K562 (cell line): ENCODE results near the gene KIF3B. TPM values are rescaled to one million over a fixed set of nuclear protein-coding genes. Genes with fewer than 3 reads are reported as not detected.
A peak's percentile ranks its signal among the peaks of the same experiment; 100 is the strongest.

Experiments used
- BACH1 ChIP-seq: fragments of 200-800 bp; sonication (Bioruptor generic); IDR thresholded peaks from 2 replicates; pipeline ENCODE4 v1.6.1; 2016; ENCODE audit warnings: missing genetic modification characterization, missing compliant biosample characterization
- BRF2 ChIP-seq: IDR thresholded peaks from 3 replicates; pipeline ENCODE4 v1.6.1; 2011; ENCODE audit warnings: borderline replicate concordance, mild to moderate bottlenecking; ENCODE audit not compliant: insufficient read length, insufficient read depth
- HDAC1 ChIP-seq, 2 experiments: fragments of 450-650 bp; IDR thresholded peaks; 2 replicates each; pipeline ENCODE4 v1.6.1; 2016 to 2017; ENCODE audit warnings: inconsistent platforms in 1 of 2, mild to moderate bottlenecking in 1 of 2, moderate library complexity in 1 of 2
- HDGF ChIP-seq: fragments of 450-650 bp; IDR thresholded peaks from 2 replicates; pipeline ENCODE4 v1.6.1; 2016
- HNRNPUL1 ChIP-seq: fragments of 200-400 bp; formaldehyde crosslinking; IDR thresholded peaks from 2 replicates; pipeline ENCODE4 v1.6.1; 2017; ENCODE audit warnings: low read length
- KAT7 ChIP-seq: sonication (generic); formaldehyde crosslinking; IDR thresholded peaks from 2 replicates; pipeline ENCODE4 v1.8.0; 2022; ENCODE audit warnings: missing genetic modification reagents, mild to moderate bottlenecking, borderline replicate concordance
- LCOR ChIP-seq: sonication (generic); formaldehyde crosslinking; IDR thresholded peaks from 2 replicates; pipeline ENCODE4 v1.8.0; 2022; ENCODE audit warnings: mild to moderate bottlenecking, missing genetic modification reagents
- MCM7 ChIP-seq, 2 experiments: fragments of 450-650 bp; IDR thresholded peaks; 2 replicates each; pipeline ENCODE4 v1.6.1; 2016 to 2018
- POLR2H ChIP-seq: IDR thresholded peaks from 2 replicates; pipeline ENCODE4 v1.6.1; 2016; ENCODE audit warnings: missing genetic modification characterization, low read depth, mild to moderate bottlenecking, control low read depth, missing compliant biosample characterization, moderate library complexity
- PTRF ChIP-seq: fragments of 450-650 bp; IDR thresholded peaks from 2 replicates; pipeline ENCODE4 v1.6.1; 2016; ENCODE audit warnings: mild to moderate bottlenecking, missing genetic modification characterization, missing compliant biosample characterization
- RB1 ChIP-seq: fragments of 450-650 bp; IDR thresholded peaks from 2 replicates; pipeline ENCODE4 v1.6.1; 2017; ENCODE audit warnings: low read depth, mild to moderate bottlenecking
- RBM34 ChIP-seq: fragments of 200-400 bp; formaldehyde crosslinking; IDR thresholded peaks from 2 replicates; pipeline ENCODE4 v1.6.1; 2018; ENCODE audit warnings: low read length, borderline replicate concordance; ENCODE audit not compliant: insufficient read depth
- SAFB ChIP-seq: fragments of 200-400 bp; formaldehyde crosslinking; IDR thresholded peaks from 2 replicates; pipeline ENCODE4 v1.6.1; 2017; ENCODE audit warnings: low read depth, low read length, borderline replicate concordance
- SMARCB1 ChIP-seq: IDR thresholded peaks from 2 replicates; pipeline ENCODE4 v1.6.1; 2011; ENCODE audit warnings: improper control_type of control experiment, low read depth; ENCODE audit not compliant: insufficient read length
- TSHZ1 ChIP-seq: fragments of 250-450 bp; sonication (Bioruptor Pico); IDR thresholded peaks from 2 replicates; pipeline ENCODE4 v1.4.0; 2020; ENCODE audit warnings: mild to moderate bottlenecking, moderate library complexity
- ZBTB1 ChIP-seq: sonication (generic); formaldehyde crosslinking; IDR thresholded peaks from 2 replicates; pipeline ENCODE4 v1.8.1; 2023; ENCODE audit warnings: missing genetic modification reagents, low read depth, mild to moderate bottlenecking, borderline replicate concordance
- ZBTB17 ChIP-seq: fragments of 450-650 bp; formaldehyde crosslinking; IDR thresholded peaks from 2 replicates; pipeline ENCODE4 v1.4.0; 2020; ENCODE audit warnings: mild to moderate bottlenecking
- ZNF785 ChIP-seq: fragments of 250-450 bp; sonication (Bioruptor Pico); IDR thresholded peaks from 2 replicates; pipeline ENCODE4 v1.4.0; 2020; ENCODE audit warnings: mild to moderate bottlenecking
- ZSCAN29 ChIP-seq: fragments of 450-650 bp; IDR thresholded peaks from 2 replicates; pipeline ENCODE4 v1.6.1; 2017
- polyA plus RNA-seq, 8 experiments: library from polyadenylated mRNA; depleted of rRNA in 4 of 8; stranded (reverse) in 5 of 8; unstranded in 3 of 8; fragments of >200 nt; fragmentation: Nextera tagmentation in 2 of 8; fragmentation: Illumina TruSeq in 1 of 8; extraction: Ambion mirVana in 2 of 8; extraction: Trizol in 1 of 8; gene quantifications; 2 replicates each; pipeline versions ENCODE4 v1.2.1 to v1.2.3, GENCODE V29; 2011 to 2014; ENCODE audit warnings: inconsistent platforms in 1 of 8, missing spikeins in 1 of 8
- total RNA-seq, 7 experiments: library from RNA; depleted of rRNA in 6 of 7; stranded (reverse); fragments of >200 nt in 6 of 7; fragmentation: Illumina TruSeq in 2 of 7; extraction: Trizol in 2 of 7; gene quantifications; 2 replicates each; pipeline versions ENCODE4 v1.2.1 to v1.2.3, GENCODE V29; 2011 to 2021; ENCODE audit warnings: low replicate concordance in 1 of 7
- TF ChIP-seq, protein P1 (sequence below): fragments of 450-650 bp; IDR thresholded peaks from 2 replicates; pipeline ENCODE4 v1.7.1; 2018; ENCODE audit warnings: mild to moderate bottlenecking, low read depth; ENCODE audit not compliant: partially characterized antibody

Gene KIF3B
- total and polyA plus RNA-seq, 9 of the 15 experiments (the other 6 are each of a cell fraction or from before 2014, with no cell fraction given) = 2.9 to 12.3 (median 8.6) TPM

DNA sequence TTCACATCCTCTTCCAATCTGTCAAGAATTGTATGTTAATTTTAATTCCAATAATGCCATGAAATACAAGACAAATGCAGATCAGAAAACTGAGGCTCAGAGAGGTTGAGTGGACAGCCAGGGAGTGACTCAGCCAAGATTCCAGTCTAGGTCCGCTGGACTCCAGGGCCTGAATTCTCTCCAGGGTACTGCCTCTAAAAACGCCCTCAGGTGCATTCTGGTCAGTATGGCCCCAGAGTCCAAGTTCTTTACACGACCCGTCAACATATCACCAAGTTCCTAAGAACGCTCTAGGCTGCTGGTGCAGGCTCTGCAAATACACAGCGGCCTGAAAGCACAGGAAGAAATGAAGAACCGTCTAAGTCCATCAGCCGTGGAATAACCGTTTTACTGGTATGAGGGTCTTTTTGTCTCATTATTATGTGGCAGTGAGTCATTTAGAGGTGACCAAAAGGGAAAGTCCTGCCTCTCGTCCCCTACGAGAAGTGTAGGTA, 80.0 kb downstream of the KIF3B start (continued):
- TF ChIP-seq PTRF (tag) (no peak), ZBTB17 (CRISPR knock-in tag) (no peak), SMARCB1 (no peak), TSHZ1 (CRISPR knock-in tag) (no peak), HNRNPUL1 (no peak), MCM7 (IDR thresholded peaks at IDR 0.05) (no peak), LCOR (no peak), ZNF785 (CRISPR knock-in tag) (no peak), HDGF (0 out of 2 replicates have a peak, but pooled peaks have one; percentile 29), KAT7 (CRISPR knock-in tag) (no peak), BRF2 (no peak), RBM34 (no peak), POLR2H (tag) (no peak), ZSCAN29 (no peak), BACH1 (no peak), RB1 (no peak), SAFB (no peak), ZBTB1 (CRISPR knock-in tag) (no peak), HDAC1 (IDR thresholded peaks at IDR 0.05) (0 out of 4 replicates have a peak, but pooled peaks of 1 of the 2 experiments have one; percentile 29)
- TF ChIP-seq, protein P1, sequence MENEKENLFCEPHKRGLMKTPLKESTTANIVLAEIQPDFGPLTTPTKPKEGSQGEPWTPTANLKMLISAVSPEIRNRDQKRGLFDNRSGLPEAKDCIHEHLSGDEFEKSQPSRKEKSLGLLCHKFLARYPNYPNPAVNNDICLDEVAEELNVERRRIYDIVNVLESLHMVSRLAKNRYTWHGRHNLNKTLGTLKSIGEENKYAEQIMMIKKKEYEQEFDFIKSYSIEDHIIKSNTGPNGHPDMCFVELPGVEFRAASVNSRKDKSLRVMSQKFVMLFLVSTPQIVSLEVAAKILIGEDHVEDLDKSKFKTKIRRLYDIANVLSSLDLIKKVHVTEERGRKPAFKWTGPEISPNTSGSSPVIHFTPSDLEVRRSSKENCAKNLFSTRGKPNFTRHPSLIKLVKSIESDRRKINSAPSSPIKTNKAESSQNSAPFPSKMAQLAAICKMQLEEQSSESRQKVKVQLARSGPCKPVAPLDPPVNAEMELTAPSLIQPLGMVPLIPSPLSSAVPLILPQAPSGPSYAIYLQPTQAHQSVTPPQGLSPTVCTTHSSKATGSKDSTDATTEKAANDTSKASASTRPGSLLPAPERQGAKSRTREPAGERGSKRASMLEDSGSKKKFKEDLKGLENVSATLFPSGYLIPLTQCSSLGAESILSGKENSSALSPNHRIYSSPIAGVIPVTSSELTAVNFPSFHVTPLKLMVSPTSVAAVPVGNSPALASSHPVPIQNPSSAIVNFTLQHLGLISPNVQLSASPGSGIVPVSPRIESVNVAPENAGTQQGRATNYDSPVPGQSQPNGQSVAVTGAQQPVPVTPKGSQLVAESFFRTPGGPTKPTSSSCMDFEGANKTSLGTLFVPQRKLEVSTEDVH = peak; percentile 36
